NCI-H1694 (cell line): ENCODE results near the gene RIT2.
A peak's percentile ranks its signal among the peaks of the same experiment; 100 is the strongest.

Experiments
- DNase-seq: peaks from one replicate; lab custom pipeline; 2025; lab: John Stamatoyannopoulos, UW

Gene RIT2

GRCh38 chr18:43115076-43115921 lies at the start of gene RIT2:
Gene RIT2, minus strand, starts transcription at chr18:43115685.
- DNase-seq, result no peak

- DNase-seq, result no peak
Observed at GRCh38 chr18:43161528-43161927, 46.0 kb upstream of the RIT2 start.

- no peak for DNase-seq
Observed at GRCh38 chr18:43160509-43160908, 45.0 kb upstream of the RIT2 start.

GRCh38 chr18:43159926-43160325 lies 44.4 kb upstream of the RIT2 start:
- no peak for DNase-seq

- DNase-seq, result no peak
Observed at GRCh38 chr18:43159086-43159770, 43.7 kb upstream of the RIT2 start.

GRCh38 chr18:43158381-43158780 lies 42.9 kb upstream of the RIT2 start:
- DNase-seq, result no peak

- no peak for DNase-seq
Observed at GRCh38 chr18:43155842-43156241, 40.4 kb upstream of the RIT2 start.

GRCh38 chr18:43148231-43148630 lies 32.7 kb upstream of the RIT2 start:
- no peak for DNase-seq

- DNase-seq, result no peak
Observed at GRCh38 chr18:43141208-43141607, 25.7 kb upstream of the RIT2 start.

GRCh38 chr18:43139288-43139946 lies 23.9 kb upstream of the RIT2 start:
- DNase-seq, result no peak

GRCh38 chr18:43134876-43135275 lies 19.4 kb upstream of the RIT2 start:
- no peak for DNase-seq

GRCh38 chr18:43130716-43131260 lies 15.3 kb upstream of the RIT2 start:
- DNase-seq, result peak; percentile 1

- DNase-seq, result no peak
Observed at GRCh38 chr18:43129946-43130524, 14.6 kb upstream of the RIT2 start.

- DNase-seq, result no peak
Observed at GRCh38 chr18:43125471-43125870, 10.0 kb upstream of the RIT2 start.

GRCh38 chr18:43122955-43123354 lies 7.5 kb upstream of the RIT2 start:
- no peak for DNase-seq

- no peak for DNase-seq
Observed at GRCh38 chr18:43116699-43117294, 1.3 kb upstream of the RIT2 start.

- DNase-seq, result no peak
Observed at GRCh38 chr18:43113220-43113895, 2.1 kb downstream of the RIT2 start.

- no peak for DNase-seq
Observed at GRCh38 chr18:43108882-43109281, 6.6 kb downstream of the RIT2 start.

GRCh38 chr18:43108469-43108868 lies 7.0 kb downstream of the RIT2 start:
- no peak for DNase-seq

GRCh38 chr18:43093646-43094045 lies 21.8 kb downstream of the RIT2 start:
- DNase-seq, result no peak

- no peak for DNase-seq
Observed at GRCh38 chr18:43092539-43092938, 22.9 kb downstream of the RIT2 start.
